HS-5 (cell line): Measurements from ENCODE around the gene RPL27A.
A peak's percentile ranks its signal among the peaks of the same experiment; 100 is the strongest.

ENCODE experiments used
- DNase-seq: peaks from one replicate; pipeline ENCODE4 v3.0.0-alpha.2; 2012; ENCODE audit warnings: low read depth

RPL27A gene

GRCh38 chr11:8699903-8700302 is 17.3 kb downstream of the RPL27A start:
- DNase-seq, result no peak

- no peak for DNase-seq
Observed at GRCh38 chr11:8701891-8702597, 19.5 kb downstream of the RPL27A start.

GRCh38 chr11:8702598-8702915 is 20.0 kb downstream of the RPL27A start:
- DNase-seq, result no peak

GRCh38 chr11:8704136-8704535 is 21.5 kb downstream of the RPL27A start:
- no peak for DNase-seq

- DNase-seq, result no peak
Observed at GRCh38 chr11:8705146-8705545, 22.6 kb downstream of the RPL27A start.

GRCh38 chr11:8706673-8707432 is 24.3 kb downstream of the RPL27A start:
- no peak for DNase-seq

- no peak for DNase-seq
Observed at GRCh38 chr11:8707541-8708191, 25.1 kb downstream of the RPL27A start.

GRCh38 chr11:8709002-8709672 is 26.5 kb downstream of the RPL27A start:
- DNase-seq, result no peak

GRCh38 chr11:8709777-8710176 is 27.2 kb downstream of the RPL27A start:
- DNase-seq, result no peak

GRCh38 chr11:8711895-8712442 is 29.4 kb downstream of the RPL27A start:
- DNase-seq, result no peak

GRCh38 chr11:8712506-8712905 is 29.9 kb downstream of the RPL27A start:
- no peak for DNase-seq

GRCh38 chr11:8713760-8714454 is 31.3 kb downstream of the RPL27A start:
- no peak for DNase-seq

- no peak for DNase-seq
Observed at GRCh38 chr11:8714622-8715225, 32.1 kb downstream of the RPL27A start.

GRCh38 chr11:8715501-8715900 is 32.9 kb downstream of the RPL27A start:
- no peak for DNase-seq

- DNase-seq, result no peak
Observed at GRCh38 chr11:8717544-8717875, 34.9 kb downstream of the RPL27A start.

GRCh38 chr11:8717876-8718753 is 35.5 kb downstream of the RPL27A start:
- DNase-seq, result no peak

- DNase-seq, result peak; percentile 96
Observed at GRCh38 chr11:8719211-8719649, 36.6 kb downstream of the RPL27A start.

GRCh38 chr11:8719721-8720120 is 37.1 kb downstream of the RPL27A start:
- no peak for DNase-seq

- DNase-seq, result no peak
Observed at GRCh38 chr11:8720352-8720751, 37.8 kb downstream of the RPL27A start.

GRCh38 chr11:8720868-8721608 is 38.4 kb downstream of the RPL27A start:
- no peak for DNase-seq
